Psoas muscle (tissue), 8 donors: ENCODE data around the gene MYCBP2. TPM values are rescaled to one million over a fixed set of nuclear protein-coding genes. Genes with fewer than 3 reads are reported as not detected.

Experiments used
- ATAC-seq, 4 donors: fragments of 200-7000 bp; cut with Tn5 transposase; one replicate each; pipeline ENCODE4 v1.9.1; 2020; ENCODE audit warnings: moderate library complexity in 3 of 4, mild to moderate bottlenecking in 2 of 4
- DNase-seq, 2 donors: peaks; one replicate each; pipeline ENCODE4 v3.0.0-alpha.2; 2020
- H3K27ac ChIP-seq: fragments of 200-600 bp; one replicate; pipeline ENCODE4 v1.8.0; 2022
- H3K27me3 ChIP-seq, 3 donors: fragments of 200-600 bp in 1 of 3; one replicate each; pipeline versions ENCODE4 v1.6.1 to v1.8.0; 2013 to 2022; ENCODE audit warnings: low read length in 2 of 3, mild to moderate bottlenecking in 2 of 3, moderate library complexity in 1 of 3; ENCODE audit not compliant: insufficient read depth in 3 of 3
- H3K36me3 ChIP-seq, 2 donors: fragments of 200-600 bp in 1 of 2; one replicate each; pipeline versions ENCODE4 v1.6.1 to v1.8.0; 2013 to 2022; ENCODE audit warnings: low read depth in 1 of 2, mild to moderate bottlenecking in 1 of 2, moderate library complexity in 1 of 2; ENCODE audit not compliant: insufficient read depth in 1 of 2
- H3K4me1 ChIP-seq: fragments of 200-600 bp; one replicate; pipeline ENCODE4 v1.8.0; 2022
- H3K4me3 ChIP-seq: fragments of 200-600 bp; one replicate; pipeline ENCODE4 v1.8.0; 2022; ENCODE audit warnings: mild to moderate bottlenecking
- H3K9me3 ChIP-seq: fragments of 200-600 bp; one replicate; pipeline ENCODE4 v1.8.0; 2022
- WGBS, 3 donors: extraction: QIAGEN DNeasy Blood & Tissue Kit; methylation state at CpG; one replicate each; pipeline versions ENCODE4 v1.1.6 to v1.1.7; 2013; 5-methylcytosine and 5-hydroxymethylcytosine counted together
- intact Hi-C, 2 donors: fragments of 100-400 bp; cut with DNase I; formaldehyde crosslinking; loops; one replicate each; pipeline versions ENCODE4 v1.11.0 to v1.14.2; 2022
- polyA plus RNA-seq, 3 donors: library from polyadenylated mRNA; stranded (reverse); fragments of 200-250 nt; gene quantifications; one replicate each; pipeline ENCODE4 v1.2.3, GENCODE V29; 2013
- total RNA-seq, 4 donors: library from RNA; stranded (reverse); fragmentation: NEBNext Ultra II Directional in 2 of 4; extraction: Animal tissue kit (Norgen Biotek cat#: 25700) in 2 of 4; gene quantifications; one replicate each; pipeline versions ENCODE4 v1.2.1 to v1.2.4, GENCODE V29; 2021 to 2023
- TF ChIP-seq, protein P1 (sequence below): fragments of 200-600 bp; IDR thresholded peaks from one replicate; pipeline ENCODE4 v1.8.0; 2022; ENCODE audit warnings: antibody characterized with exemption
- donor health status: healthy with polysubstance abuse.
- donor health status: DM: no; HTN: no; CAD: no; lungs with moderate emphysema.
- donor health status: Bipolar disorder and iron deficiency.
- donor health status: healthy.
- donor health status: DM: yes; HTN: yes; CAD: no.
- donor health status: DM: no; HTN: no; CAD: no.
- donor health status: DM: no; HTN: no; CAD: no.
- donor health status: DM: yes; HTN: yes; CAD: no.

MYCBP2 gene
- total and polyA plus RNA-seq, 7 donors = 10.8 to 49.5 (median 35.5) TPM

DNA sequence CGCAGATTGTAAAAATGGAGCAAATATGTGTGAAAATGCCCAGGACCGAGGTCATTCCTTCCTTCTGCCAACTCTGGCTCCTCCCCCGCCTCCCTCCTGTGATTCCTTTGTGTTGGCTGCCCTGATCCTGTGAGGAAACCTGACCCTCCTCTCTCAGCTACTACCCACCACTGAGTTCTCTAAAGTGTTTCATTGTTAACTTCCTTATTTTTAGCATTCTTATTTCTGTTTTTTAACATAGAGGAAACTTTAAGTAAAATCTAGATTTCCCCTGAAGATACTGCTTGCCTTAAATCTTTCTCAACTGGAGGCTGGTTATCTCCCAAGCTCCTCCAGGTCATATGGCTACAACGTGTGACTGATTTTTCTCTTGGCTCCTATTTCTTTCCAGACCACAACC lies 278.2 kb downstream of the MYCBP2 start:
- Histone ChIP-seq H3K27me3 (no peaks in the 10 kb centered on the region), H3K4me1 (peaks cover 19% of the 10 kb centered on the region), H3K9me3 (no peaks in the 10 kb centered on the region), H3K36me3 (peaks cover 0 to 77% of the 10 kb centered on the region in 2 donors), H3K27ac (peak overlapping the region; percentile 9), H3K4me3 (no peak overlapping the region)
- DNase-seq (no peak), ATAC-seq (peak in 1 of 4 donors; percentile 52)
- intact Hi-C loops = no loop called here
- WGBS, 3 donors = 38 to 67% (median 40%) methylated on average over 4 of the region's 4 CpGs
- TF ChIP-seq, protein P1, sequence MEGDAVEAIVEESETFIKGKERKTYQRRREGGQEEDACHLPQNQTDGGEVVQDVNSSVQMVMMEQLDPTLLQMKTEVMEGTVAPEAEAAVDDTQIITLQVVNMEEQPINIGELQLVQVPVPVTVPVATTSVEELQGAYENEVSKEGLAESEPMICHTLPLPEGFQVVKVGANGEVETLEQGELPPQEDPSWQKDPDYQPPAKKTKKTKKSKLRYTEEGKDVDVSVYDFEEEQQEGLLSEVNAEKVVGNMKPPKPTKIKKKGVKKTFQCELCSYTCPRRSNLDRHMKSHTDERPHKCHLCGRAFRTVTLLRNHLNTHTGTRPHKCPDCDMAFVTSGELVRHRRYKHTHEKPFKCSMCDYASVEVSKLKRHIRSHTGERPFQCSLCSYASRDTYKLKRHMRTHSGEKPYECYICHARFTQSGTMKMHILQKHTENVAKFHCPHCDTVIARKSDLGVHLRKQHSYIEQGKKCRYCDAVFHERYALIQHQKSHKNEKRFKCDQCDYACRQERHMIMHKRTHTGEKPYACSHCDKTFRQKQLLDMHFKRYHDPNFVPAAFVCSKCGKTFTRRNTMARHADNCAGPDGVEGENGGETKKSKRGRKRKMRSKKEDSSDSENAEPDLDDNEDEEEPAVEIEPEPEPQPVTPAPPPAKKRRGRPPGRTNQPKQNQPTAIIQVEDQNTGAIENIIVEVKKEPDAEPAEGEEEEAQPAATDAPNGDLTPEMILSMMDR = no peak

DNA sequence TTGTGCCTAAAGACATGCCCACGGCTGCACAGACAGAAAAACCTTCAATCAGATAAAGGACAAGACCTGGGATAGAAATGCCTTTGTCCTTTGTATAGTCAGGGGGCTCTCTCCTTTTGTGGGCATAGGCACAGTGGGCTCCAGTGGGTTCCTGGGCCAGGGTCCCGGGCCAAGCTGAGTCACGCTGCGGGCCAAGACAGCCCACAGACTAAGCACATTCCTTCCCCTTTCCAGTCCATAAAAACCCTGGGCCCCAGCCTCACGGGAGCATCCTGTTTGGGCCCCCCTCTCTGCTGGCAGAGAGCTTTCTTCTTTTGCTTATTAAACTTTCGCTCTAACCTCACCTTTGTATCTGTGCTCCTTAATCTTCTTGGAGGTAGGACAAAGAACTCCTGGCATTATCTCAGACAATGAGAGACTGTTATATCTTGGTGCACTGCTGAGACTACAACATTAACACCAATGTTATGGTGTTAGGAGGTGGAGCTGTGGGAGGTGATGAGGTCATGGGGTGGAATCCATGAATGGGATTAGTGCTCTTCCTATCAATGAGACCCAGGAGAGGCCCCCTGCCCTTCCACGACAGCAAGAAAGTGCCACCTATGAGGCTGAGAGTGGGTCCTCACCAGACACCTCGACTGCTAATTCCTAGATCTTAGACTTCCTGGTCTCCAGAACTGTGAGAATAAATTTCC lies 279.1 kb downstream of the MYCBP2 start:
- ATAC-seq (no peak), DNase-seq (no peak)
- TF ChIP-seq, protein P1 = no peak
- peaks cover 19% of the 10 kb centered on the region for H3K4me1 ChIP-seq
- no peaks in the 10 kb centered on the region for H3K27me3 ChIP-seq
- intact Hi-C loops = no loop called here
- no peak overlapping the region for H3K4me3 ChIP-seq
- H3K9me3 ChIP-seq = no peaks in the 10 kb centered on the region
- no peak overlapping the region for H3K27ac ChIP-seq
- H3K36me3 ChIP-seq = peaks cover 0 to 69% of the 10 kb centered on the region in 2 donors
- WGBS, 3 donors = 92 to 96% (median 94%) methylated on average over 8 of the region's 8 CpGs

DNA sequence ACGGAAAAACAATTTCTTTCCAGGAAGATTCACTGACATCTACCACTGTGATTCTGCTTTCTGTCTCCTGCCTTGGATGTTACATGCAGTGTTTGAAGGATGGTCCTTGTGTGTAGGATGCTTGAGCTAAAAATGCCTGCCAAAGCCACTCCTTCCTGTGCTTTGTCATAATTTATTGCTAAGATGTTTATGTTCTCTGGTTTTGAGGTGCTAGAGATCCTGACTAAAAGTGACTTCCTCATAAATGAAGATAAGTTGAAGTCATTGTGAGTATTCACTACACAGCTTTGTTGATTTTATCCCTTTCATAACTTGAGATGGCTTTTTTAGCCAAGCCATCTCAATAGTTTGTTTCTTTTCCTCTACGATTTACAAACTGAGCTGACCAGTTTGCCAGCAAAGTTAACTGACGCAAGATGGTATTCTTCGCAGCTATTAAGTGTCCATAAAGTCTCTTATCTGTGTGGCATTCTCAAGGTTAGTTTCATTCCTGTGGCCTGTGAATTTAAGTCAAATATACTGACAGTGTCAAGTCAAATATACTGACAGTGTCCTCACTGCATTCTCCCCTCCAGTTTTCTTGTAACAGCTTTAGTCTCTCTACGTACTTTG lies 284.2 kb downstream of the MYCBP2 start:
- intact Hi-C loops = no loop called here
- ATAC-seq (no peak), DNase-seq (no peak)
- Histone ChIP-seq H3K4me1 (no peaks in the 10 kb centered on the region), H3K27ac (no peak overlapping the region), H3K27me3 (no peaks in the 10 kb centered on the region), H3K36me3 (peaks cover 0 to 32% of the 10 kb centered on the region in 2 donors), H3K9me3 (no peaks in the 10 kb centered on the region), H3K4me3 (no peak overlapping the region)
- TF ChIP-seq, protein P1 = no peak
- WGBS, 3 donors = 84 to 85% (median 85%) methylated on average over 5 of the region's 5 CpGs

DNA sequence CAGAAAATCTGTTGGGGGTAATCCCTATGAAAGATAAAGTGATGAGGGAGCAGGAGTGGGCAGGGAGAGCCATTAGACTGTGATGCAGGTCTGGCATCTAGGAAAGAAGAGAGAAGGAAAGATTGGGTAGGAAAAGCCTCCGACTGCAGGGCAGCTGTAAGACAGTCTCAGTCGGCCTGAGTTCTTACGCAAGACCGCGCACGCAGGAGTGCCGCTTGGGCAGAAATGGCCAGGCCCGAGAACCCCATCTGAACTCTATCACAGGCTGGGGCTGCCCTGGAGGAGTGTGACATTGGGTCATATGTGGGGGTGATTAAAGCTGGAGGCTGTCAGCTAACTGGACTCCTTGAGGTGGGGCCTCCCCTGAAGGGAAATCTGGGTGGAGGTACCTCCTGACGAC lies 286.1 kb downstream of the MYCBP2 start:
- Histone ChIP-seq H3K9me3 (no peaks in the 10 kb centered on the region), H3K4me3 (no peak overlapping the region), H3K27ac (no peak overlapping the region), H3K36me3 (peaks cover 0 to 19% of the 10 kb centered on the region in 2 donors), H3K27me3 (no peaks in the 10 kb centered on the region), H3K4me1 (no peaks in the 10 kb centered on the region)
- WGBS, 3 donors = 92 to 94% (median 92%) methylated on average over 9 of the region's 9 CpGs
- ATAC-seq = no peak
- intact Hi-C loops = no loop called here
- DNase-seq = no peak
- TF ChIP-seq, protein P1 = no peak
